Activated naive CD4-positive, alpha-beta T cell treated with anti-CD3 and anti-CD28 coated beads, Interleukin-2, amount 50 U/mL, for 24 hours (primary cell): Measurements from ENCODE around the gene MMS22L.
A peak's percentile ranks its signal among the peaks of the same experiment; 100 is the strongest.

ENCODE experiments used
- H3K27ac Mint-ChIP-seq: one replicate; pipeline ENCODE4 v1.8.0; 2021; ENCODE audit warnings: mild to moderate bottlenecking, mixed read lengths
- H3K27me3 Mint-ChIP-seq: one replicate; pipeline ENCODE4 v1.8.0; 2021; ENCODE audit warnings: mixed read lengths
- H3K36me3 Mint-ChIP-seq: one replicate; pipeline ENCODE4 v1.8.0; 2021; ENCODE audit warnings: mixed read lengths
- H3K4me1 Mint-ChIP-seq: one replicate; pipeline ENCODE4 v1.8.0; 2021; ENCODE audit warnings: mixed read lengths
- H3K4me3 Mint-ChIP-seq: one replicate; pipeline ENCODE4 v1.8.0; 2021; ENCODE audit warnings: mild to moderate bottlenecking, mixed read lengths
- H3K9me3 Mint-ChIP-seq: one replicate; pipeline ENCODE4 v1.8.0; 2021; ENCODE audit warnings: mixed read lengths

MMS22L gene, protein sequence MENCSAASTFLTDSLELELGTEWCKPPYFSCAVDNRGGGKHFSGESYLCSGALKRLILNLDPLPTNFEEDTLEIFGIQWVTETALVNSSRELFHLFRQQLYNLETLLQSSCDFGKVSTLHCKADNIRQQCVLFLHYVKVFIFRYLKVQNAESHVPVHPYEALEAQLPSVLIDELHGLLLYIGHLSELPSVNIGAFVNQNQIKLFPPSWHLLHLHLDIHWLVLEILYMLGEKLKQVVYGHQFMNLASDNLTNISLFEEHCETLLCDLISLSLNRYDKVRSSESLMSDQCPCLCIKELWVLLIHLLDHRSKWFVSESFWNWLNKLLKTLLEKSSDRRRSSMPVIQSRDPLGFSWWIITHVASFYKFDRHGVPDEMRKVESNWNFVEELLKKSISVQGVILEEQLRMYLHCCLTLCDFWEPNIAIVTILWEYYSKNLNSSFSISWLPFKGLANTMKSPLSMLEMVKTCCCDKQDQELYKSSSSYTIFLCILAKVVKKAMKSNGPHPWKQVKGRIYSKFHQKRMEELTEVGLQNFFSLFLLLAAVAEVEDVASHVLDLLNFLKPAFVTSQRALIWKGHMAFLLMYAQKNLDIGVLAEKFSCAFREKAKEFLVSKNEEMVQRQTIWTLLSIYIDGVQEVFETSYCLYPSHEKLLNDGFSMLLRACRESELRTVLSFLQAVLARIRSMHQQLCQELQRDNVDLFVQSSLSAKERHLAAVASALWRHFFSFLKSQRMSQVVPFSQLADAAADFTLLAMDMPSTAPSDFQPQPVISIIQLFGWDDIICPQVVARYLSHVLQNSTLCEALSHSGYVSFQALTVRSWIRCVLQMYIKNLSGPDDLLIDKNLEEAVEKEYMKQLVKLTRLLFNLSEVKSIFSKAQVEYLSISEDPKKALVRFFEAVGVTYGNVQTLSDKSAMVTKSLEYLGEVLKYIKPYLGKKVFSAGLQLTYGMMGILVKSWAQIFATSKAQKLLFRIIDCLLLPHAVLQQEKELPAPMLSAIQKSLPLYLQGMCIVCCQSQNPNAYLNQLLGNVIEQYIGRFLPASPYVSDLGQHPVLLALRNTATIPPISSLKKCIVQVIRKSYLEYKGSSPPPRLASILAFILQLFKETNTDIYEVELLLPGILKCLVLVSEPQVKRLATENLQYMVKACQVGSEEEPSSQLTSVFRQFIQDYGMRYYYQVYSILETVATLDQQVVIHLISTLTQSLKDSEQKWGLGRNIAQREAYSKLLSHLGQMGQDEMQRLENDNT

DNA sequence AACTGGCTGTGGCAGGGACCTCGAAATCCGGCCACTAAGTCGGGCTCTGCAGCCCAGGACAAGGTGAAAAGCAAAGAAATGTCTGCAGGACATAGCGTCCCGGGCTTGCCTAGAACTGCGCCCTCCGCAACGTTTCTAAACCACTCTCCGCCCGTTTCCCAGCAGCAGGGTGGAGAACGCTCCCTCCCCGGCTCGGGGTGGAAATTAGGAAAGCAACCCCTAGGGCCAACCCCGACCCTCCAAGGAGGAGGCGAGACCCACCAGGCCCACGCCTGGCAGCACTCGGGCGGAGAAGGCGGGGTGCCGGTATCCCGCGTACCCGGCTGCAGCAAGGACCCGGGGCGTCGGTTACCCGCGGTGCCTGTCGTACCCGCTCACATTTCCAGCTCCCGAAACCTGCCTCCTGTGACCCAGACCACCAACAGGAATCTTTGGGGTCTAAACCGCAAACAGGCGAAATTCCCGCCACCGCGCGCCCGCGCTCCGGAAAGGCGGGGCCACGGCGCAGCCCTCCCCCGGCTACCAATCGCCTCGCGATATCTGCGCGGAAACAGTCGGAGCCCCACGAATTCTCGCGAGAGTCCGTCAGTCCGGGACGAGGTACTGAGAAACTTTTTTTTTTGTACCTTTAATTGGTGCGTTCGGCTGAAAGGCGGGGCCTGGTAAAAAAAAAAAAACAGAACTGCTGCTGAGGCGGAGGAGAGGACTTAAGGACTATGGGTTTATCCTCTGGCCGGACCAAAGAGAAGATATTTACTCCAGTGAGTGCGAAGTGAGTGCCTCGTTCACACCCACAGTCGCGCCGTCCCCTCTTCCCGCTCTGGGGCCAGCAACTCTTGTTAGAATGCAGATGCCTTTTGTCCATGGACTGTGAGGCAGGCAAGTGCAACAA is at the start of gene MMS22L:
MMS22L (minus strand) TSS at position 491 of the 892 bp plus-strand sequence. CDS start 739 bp downstream, outside the sequence.
- H3K9me3 Mint-ChIP-seq: no peaks in the 10 kb centered on the region

DNA sequence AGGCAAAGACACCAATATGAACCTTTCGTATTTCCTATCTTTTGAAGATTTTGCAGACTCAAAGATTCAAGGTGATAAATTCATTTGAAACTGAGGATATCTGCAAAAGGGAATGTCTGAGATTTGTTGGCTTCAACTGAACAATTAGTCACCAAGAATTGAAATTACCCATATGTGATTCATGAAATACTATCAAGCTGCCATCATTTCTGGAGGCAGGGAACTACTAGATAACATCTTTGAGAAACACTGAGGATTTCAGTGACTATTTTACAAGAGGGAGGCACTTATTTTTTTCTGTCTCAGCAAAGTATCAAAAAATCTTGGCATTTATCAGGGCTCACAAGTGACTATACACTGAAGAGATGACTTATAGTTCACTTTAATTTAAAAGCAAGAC is 39.8 kb upstream of the MMS22L start:
- no peaks in the 10 kb centered on the region for H3K4me1 Mint-ChIP-seq
- peaks cover 5% of the 10 kb centered on the region for H3K27me3 Mint-ChIP-seq
- H3K4me3 Mint-ChIP-seq: no peak overlapping the region
- H3K36me3 Mint-ChIP-seq: no peaks in the 10 kb centered on the region
- H3K9me3 Mint-ChIP-seq: no peaks in the 10 kb centered on the region
- no peak overlapping the region for H3K27ac Mint-ChIP-seq

More for the DNA sequence above, at the start of gene MMS22L:
- H3K27me3 Mint-ChIP-seq: no peaks in the 10 kb centered on the region
- H3K36me3 Mint-ChIP-seq: peaks cover 5% of the 10 kb centered on the region
- H3K4me3 Mint-ChIP-seq: peak within 1 kb of the TSS; percentile 93
- peaks cover 22% of the 10 kb centered on the region for H3K4me1 Mint-ChIP-seq
- peak within 1 kb of the TSS; percentile 88 for H3K27ac Mint-ChIP-seq

DNA sequence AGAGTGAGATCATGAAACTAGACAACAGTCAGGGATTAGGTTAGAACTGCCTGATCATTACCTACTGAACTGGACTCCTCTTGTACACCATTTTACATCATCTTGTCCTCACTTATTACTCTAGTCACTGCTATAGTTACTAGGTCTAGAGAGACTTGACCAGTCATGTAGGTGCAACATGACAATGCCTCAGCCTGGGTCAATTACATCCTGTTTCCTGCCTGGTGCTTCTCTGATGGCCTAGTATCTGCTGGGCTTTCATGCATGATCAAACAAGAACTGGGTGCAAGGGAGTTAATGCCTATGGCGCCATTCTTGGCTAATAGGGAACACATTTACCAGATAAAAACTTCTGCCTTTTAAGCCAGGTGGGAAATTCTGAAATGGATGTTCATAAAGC is 39.2 kb upstream of the MMS22L start:
- H3K27me3 Mint-ChIP-seq: peaks cover 2% of the 10 kb centered on the region
- no peaks in the 10 kb centered on the region for H3K4me1 Mint-ChIP-seq
- no peak overlapping the region for H3K27ac Mint-ChIP-seq
- no peaks in the 10 kb centered on the region for H3K36me3 Mint-ChIP-seq
- no peak overlapping the region for H3K4me3 Mint-ChIP-seq
- no peaks in the 10 kb centered on the region for H3K9me3 Mint-ChIP-seq

DNA sequence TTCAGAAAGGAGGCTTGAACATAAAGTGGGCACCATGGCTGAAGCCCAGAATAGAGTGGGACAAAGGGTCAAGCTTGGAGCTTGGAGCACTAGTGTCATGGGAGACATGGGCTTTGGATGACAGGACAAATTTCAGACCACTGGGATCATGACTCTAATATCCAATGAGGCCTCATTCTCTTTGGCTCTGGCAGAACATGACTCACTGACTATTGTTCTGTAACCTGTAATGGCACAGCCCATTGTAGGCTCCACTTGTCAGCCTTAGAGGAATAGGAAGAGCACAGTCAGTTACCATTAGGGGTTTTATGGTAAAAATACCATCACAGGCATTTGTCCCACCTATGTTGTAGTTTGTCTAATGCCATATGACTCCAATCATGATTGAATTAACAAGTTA is 34.0 kb upstream of the MMS22L start:
- Mint-ChIP-seq H3K27ac (no peak overlapping the region), H3K36me3 (no peaks in the 10 kb centered on the region), H3K4me1 (no peaks in the 10 kb centered on the region), H3K4me3 (no peak overlapping the region), H3K27me3 (no peaks in the 10 kb centered on the region), H3K9me3 (no peaks in the 10 kb centered on the region)

DNA sequence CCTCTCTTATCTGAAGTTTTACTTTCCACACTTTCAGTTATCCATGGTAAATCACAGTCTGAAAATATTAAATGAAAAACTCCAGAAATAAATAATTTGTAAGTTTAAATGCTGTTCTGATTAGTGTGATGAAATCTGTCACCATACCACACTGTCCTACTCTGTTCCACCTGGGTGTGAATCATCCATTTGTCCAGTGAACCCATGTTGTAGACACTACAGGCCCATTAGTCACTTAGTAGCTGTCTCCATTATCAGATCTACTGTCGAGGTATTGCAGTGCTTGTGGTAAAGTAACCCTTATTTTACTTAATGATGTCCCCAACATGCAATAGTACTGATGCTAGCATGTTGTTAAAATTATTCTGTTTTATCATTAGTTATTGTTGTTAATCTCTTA is 29.2 kb upstream of the MMS22L start:
- H3K36me3 Mint-ChIP-seq: no peaks in the 10 kb centered on the region
- H3K4me3 Mint-ChIP-seq: no peak overlapping the region
- H3K9me3 Mint-ChIP-seq: no peaks in the 10 kb centered on the region
- peaks cover under 1% of the 10 kb centered on the region for H3K27me3 Mint-ChIP-seq
- no peaks in the 10 kb centered on the region for H3K4me1 Mint-ChIP-seq
- H3K27ac Mint-ChIP-seq: no peak overlapping the region

DNA sequence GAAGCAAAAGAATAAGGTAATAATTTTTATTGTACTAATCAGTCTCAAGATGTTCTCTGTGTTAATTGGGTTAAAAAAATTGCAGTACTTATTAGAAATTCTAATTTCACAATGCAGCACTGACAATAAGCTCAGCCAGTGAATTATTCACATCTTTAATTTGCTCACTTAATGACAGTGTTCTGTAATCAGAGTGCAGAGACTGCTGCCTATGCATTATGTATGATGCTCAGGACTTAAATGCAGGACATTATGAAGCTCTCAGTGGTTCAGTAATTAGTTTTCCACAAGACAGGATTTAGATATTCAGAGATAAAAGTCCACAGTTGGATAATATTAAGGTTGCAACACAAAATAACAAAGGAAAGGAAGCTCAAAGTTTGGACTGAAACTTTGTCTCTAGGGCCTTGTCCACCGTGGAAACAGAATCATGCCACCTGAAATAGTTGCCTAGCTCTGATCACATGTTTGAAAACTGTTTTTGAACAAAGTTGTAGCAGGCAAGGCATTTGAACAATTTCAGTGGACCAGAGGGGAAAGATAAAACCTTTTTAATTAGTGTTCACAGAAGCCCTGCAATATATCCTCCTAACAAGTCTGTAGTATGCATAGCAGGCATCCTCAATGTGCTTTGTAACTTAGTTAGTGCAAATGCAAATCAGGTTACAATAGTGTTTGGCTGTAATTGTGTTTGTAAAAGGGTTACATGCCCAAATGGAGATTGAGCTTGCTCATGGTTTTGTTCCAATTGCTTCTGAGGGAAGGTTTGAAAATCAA is 23.7 kb upstream of the MMS22L start:
- Mint-ChIP-seq H3K4me3 (no peak overlapping the region), H3K36me3 (no peaks in the 10 kb centered on the region), H3K4me1 (no peaks in the 10 kb centered on the region), H3K27ac (no peak overlapping the region), H3K9me3 (no peaks in the 10 kb centered on the region), H3K27me3 (peaks cover 13% of the 10 kb centered on the region)

DNA sequence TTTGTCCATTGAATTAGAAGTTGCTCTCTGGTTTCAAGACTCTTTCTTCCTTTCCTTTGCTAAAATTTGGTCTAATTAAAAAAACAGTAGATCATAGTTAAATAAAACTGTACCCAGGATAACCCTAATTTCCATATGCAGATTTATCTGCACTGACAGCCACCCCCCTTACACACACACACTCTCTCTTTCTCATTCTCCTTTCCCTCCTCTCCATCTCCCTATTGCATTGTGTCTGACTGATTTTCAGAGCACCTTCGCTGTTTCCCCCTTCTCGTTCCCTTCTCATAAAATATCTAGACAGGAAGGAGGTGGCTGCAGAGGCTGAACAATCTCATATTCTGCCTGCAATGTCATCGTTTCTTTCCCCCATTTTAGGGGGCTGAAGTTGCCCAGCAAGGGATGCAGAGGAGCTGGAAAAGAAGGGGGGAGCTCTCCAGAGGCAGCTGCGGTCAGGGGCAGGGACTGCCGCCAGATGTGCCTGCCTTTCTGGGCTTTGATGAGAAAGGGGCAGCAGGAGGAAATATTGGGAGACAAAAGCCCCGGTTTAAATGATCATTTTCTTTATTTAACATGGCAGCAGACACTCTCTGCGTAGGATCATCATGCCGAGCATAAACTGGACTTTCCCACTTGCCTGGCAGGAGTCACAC is 22.5 kb upstream of the MMS22L start:
- Mint-ChIP-seq H3K36me3 (no peaks in the 10 kb centered on the region), H3K4me1 (no peaks in the 10 kb centered on the region), H3K9me3 (no peaks in the 10 kb centered on the region), H3K4me3 (no peak overlapping the region), H3K27ac (peak overlapping the region; percentile 13), H3K27me3 (peaks cover 14% of the 10 kb centered on the region)

DNA sequence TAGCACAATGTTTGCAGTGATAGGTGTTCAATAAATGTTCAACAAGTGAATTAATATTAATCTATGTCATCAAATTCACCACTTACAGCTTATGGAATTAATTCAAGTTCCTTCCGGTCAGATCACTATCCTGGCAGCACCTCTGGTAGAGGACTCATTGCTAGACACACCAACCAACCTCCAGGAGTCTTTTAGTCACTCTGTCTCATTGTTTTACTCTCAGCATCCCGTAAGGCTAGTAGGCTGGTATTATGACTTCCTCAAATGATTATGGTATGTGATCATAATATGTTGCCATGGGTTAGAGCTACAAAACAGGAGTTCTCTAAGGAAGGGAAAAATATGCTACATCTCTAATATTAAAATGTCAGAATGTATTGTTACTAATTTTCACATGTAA is 21.7 kb upstream of the MMS22L start:
- no peak overlapping the region for H3K4me3 Mint-ChIP-seq
- no peaks in the 10 kb centered on the region for H3K4me1 Mint-ChIP-seq
- no peaks in the 10 kb centered on the region for H3K36me3 Mint-ChIP-seq
- peaks cover 14% of the 10 kb centered on the region for H3K27me3 Mint-ChIP-seq
- H3K27ac Mint-ChIP-seq: no peak overlapping the region
- no peaks in the 10 kb centered on the region for H3K9me3 Mint-ChIP-seq

DNA sequence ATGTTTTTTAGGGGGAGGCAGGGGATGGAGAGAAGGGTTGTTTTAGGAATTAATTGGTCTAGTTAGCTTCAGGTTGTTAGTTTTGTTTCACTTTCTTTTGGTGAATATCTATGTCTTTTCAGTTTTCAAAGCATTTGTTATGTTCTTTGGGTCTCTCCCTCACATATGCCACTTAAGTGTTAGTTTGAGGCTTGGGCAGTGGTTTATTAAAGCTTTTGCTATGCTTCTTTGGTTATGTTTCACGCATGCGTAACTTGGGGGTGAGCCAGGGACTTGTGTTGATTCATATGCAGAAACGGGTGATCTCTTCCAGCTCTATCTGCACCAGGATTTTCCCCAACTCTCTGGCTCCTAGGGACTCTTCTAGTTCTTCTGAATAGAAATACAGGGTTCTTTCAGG is 11.4 kb upstream of the MMS22L start:
- H3K27ac Mint-ChIP-seq: no peak overlapping the region
- H3K27me3 Mint-ChIP-seq: peaks cover 17% of the 10 kb centered on the region
- H3K4me1 Mint-ChIP-seq: no peaks in the 10 kb centered on the region
- no peak overlapping the region for H3K4me3 Mint-ChIP-seq
- H3K9me3 Mint-ChIP-seq: no peaks in the 10 kb centered on the region
- H3K36me3 Mint-ChIP-seq: no peaks in the 10 kb centered on the region

DNA sequence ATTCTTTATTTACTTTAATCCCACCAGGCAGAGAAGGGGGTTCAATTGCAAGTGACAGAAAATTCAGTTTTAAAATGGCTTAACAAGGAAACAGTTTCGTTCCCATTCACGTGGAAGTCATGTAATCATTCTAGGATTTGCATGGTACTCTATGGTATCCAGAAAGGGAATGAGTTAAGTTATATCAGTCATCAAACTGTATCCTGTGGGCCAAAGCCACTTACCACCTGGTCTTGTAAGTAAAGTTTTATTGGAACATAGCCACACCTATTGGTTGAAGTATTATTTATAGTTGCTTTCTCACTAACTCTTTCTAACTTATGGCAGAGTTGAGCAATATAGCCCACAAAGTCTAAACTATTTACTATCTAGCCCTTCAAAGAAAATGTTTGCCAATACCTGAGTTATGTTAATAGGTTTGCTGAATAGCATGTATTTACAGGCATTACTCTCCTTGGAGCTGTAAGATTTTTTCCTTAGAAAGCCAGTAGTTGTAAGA is 10.2 kb upstream of the MMS22L start:
- H3K4me3 Mint-ChIP-seq: no peak overlapping the region
- H3K27ac Mint-ChIP-seq: no peak overlapping the region
- peaks cover 17% of the 10 kb centered on the region for H3K27me3 Mint-ChIP-seq
- no peaks in the 10 kb centered on the region for H3K4me1 Mint-ChIP-seq
- no peaks in the 10 kb centered on the region for H3K9me3 Mint-ChIP-seq
- no peaks in the 10 kb centered on the region for H3K36me3 Mint-ChIP-seq

DNA sequence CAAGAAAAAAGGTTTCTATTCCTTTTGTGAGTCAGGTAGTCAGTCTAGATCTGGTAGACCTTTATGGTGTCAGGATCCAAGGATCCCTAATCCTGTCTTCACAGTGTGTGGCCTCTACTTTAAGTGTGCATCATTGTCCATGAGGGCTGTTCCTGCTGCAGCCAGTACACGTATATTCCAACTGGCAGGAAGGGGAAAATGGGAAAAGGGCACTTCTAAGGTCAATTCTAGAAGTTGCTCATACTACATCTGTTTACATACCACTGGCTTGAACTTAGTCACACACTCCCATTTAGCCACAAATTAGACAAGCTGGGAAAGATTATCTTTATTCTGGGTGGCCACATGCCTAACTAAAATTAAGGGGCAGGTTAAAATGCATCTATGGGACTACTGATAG is 9.7 kb upstream of the MMS22L start:
- Mint-ChIP-seq H3K27ac (no peak overlapping the region), H3K36me3 (no peaks in the 10 kb centered on the region), H3K4me1 (no peaks in the 10 kb centered on the region), H3K9me3 (no peaks in the 10 kb centered on the region), H3K4me3 (no peak overlapping the region), H3K27me3 (peaks cover 17% of the 10 kb centered on the region)

DNA sequence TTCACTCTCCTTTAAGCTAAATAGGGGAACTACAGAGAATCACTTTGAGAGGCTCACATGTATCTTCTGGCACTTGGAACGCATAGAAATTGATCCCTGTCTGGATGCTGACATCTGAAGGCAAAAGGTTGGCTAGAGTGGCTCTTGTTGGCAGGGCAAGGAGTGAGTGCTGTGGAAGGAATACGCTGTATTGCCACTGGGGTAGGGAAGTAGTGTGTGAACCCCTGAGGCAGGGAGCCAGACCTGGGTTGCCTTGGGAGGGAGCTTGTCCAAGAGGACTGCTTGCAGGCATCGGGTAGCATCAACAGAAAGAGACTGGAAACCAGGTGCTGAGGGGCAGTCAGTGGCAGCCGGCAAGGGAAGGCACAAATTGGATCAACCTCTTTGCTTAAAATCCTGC is 8.9 kb upstream of the MMS22L start:
- H3K27me3 Mint-ChIP-seq: peaks cover 17% of the 10 kb centered on the region
- H3K9me3 Mint-ChIP-seq: no peaks in the 10 kb centered on the region
- no peak overlapping the region for H3K4me3 Mint-ChIP-seq
- H3K27ac Mint-ChIP-seq: no peak overlapping the region
- H3K4me1 Mint-ChIP-seq: no peaks in the 10 kb centered on the region
- H3K36me3 Mint-ChIP-seq: no peaks in the 10 kb centered on the region

DNA sequence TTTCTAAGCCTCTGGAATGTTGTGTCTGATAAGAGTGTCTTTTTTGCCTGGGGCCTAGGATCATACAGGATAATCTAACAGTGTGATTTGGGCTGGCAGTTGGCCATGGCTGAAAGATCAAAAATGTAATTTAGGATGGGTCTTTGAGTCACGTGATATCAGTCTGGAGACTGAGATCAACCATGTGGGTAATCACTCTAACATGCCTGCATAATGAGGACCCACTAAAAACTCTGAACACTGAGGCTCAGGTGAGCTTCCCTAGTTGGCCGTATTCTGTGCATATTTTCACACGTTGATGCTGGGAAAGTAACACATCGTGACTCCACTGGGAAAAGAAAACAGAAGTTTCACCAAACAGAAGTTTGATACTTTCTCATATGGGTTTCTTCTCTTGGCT is 6.3 kb upstream of the MMS22L start:
- H3K36me3 Mint-ChIP-seq: no peaks in the 10 kb centered on the region
- H3K27ac Mint-ChIP-seq: no peak overlapping the region
- H3K4me3 Mint-ChIP-seq: no peak overlapping the region
- no peaks in the 10 kb centered on the region for H3K9me3 Mint-ChIP-seq
- no peaks in the 10 kb centered on the region for H3K4me1 Mint-ChIP-seq
- H3K27me3 Mint-ChIP-seq: peaks cover 5% of the 10 kb centered on the region

DNA sequence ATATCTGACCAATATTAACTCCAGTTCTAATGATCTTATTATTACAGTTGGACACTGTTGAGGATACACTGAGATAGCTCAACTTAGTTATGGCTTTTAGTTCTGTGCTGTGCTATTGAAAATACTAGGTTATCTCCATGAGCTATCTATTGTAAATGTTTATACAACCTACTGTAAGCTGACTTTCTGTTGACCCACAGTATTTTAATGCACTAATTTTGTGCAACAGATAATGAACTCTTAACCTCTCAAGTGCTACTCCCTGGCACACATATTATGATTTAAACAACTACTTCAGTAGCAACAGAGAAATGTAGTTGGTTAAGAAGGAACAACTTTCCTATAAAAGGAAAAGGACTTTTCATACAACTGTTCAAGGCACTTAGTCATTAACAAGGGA is 5.2 kb upstream of the MMS22L start:
- Mint-ChIP-seq H3K27ac (no peak overlapping the region), H3K4me3 (no peak overlapping the region), H3K4me1 (peaks cover 7% of the 10 kb centered on the region), H3K36me3 (no peaks in the 10 kb centered on the region), H3K9me3 (no peaks in the 10 kb centered on the region), H3K27me3 (peaks cover 2% of the 10 kb centered on the region)
